Measurements from ENCODE around the gene PIK3CG.

GRCh38 chr7:106824458-106824857 is 40.6 kb upstream of the PIK3CG start:
- TF ChIP-seq CTCF (IDR thresholded peaks at IDR 0.05) (no peak), CBX2 (IDR thresholded peaks at IDR 0.05; ENCODE audit: borderline replicate concordance, low read depth) (no peak), CBX8 (IDR thresholded peaks at IDR 0.05) (no peak), REST (IDR thresholded peaks at IDR 0.05) (no peak), POLR2A (IDR thresholded peaks at IDR 0.05; ENCODE audit: low read length) (no peak)

Data from A549 (cell line).